HEK293 (cell line): Measurements from ENCODE around the gene PDZD2.

Source experiments
- CTCF ChIA-PET: fragments of 350-600 bp; formaldehyde crosslinking; extraction: SDS; loops from one replicate; lab custom pipeline; 2021; ENCODE audit warnings: antibody characterized with exemption; lab: Yijun Ruan, JAX
- POLR2A ChIA-PET: fragments of 300-600 bp; formaldehyde crosslinking; extraction: SDS; loops from one replicate; lab custom pipeline; 2020; ENCODE audit warnings: antibody characterized with exemption, inconsistent platforms; lab: Yijun Ruan, JAX
- H3K27ac ChIP-seq: fragments of 200-500 bp; sonication (Bioruptor generic); 2 replicates; pipeline ENCODE4 v1.5.1; 2014; ENCODE audit warnings: low read depth, low read length, control low read depth, inconsistent platforms; ENCODE audit errors: extremely low read depth
- H3K36me3 ChIP-seq, 2 experiments: fragments of 200-500 bp in 1 of 2; sonication (Bioruptor generic) in 1 of 2; 1 replicate in 1 of 2; 2 replicates in 1 of 2; pipeline ENCODE4 v1.5.1; 2014 to 2017; ENCODE audit warnings: inconsistent platforms in 2 of 2, low read length in 2 of 2; ENCODE audit not compliant: control insufficient read depth in 2 of 2, insufficient read depth in 1 of 2
- H3K4me1 ChIP-seq: fragments of 200-500 bp; sonication (Bioruptor generic); 2 replicates; pipeline ENCODE4 v1.5.1; 2014; ENCODE audit warnings: mild to moderate bottlenecking, low read length, inconsistent platforms; ENCODE audit not compliant: control insufficient read depth, insufficient read depth
- H3K4me3 ChIP-seq: 2 replicates; pipeline ENCODE4 v1.5.1; 2011; ENCODE audit warnings: low read depth, mild to moderate bottlenecking, control low read depth, low read length, moderate library complexity
- H3K9me3 ChIP-seq: fragments of 200-500 bp; sonication (Bioruptor generic); 2 replicates; pipeline ENCODE4 v1.5.1; 2014; ENCODE audit warnings: low read depth, low read length, inconsistent platforms; ENCODE audit not compliant: control insufficient read depth, insufficient read depth
- GLI2 ChIP-seq: fragments of 450-650 bp; formaldehyde crosslinking; IDR thresholded peaks from 2 replicates; pipeline ENCODE4; 2017; ENCODE audit warnings: missing biosample characterization, missing genetic modification characterization, low read depth, borderline replicate concordance
- KLF7 ChIP-seq: fragments of 450-650 bp; formaldehyde crosslinking; IDR thresholded peaks from 2 replicates; pipeline ENCODE4 v1.5.1; 2016; ENCODE audit warnings: missing biosample characterization, missing genetic modification characterization, borderline replicate concordance
- KLF8 ChIP-seq: fragments of 450-650 bp; formaldehyde crosslinking; IDR thresholded peaks from 2 replicates; pipeline ENCODE4 v1.5.1; 2016; ENCODE audit warnings: missing biosample characterization, missing genetic modification characterization
- OSR2 ChIP-seq: fragments of 450-650 bp; formaldehyde crosslinking; IDR thresholded peaks from 2 replicates; pipeline ENCODE4 v1.5.1; 2016; ENCODE audit warnings: missing biosample characterization, missing genetic modification characterization
- PBX3 ChIP-seq: sonication (generic); formaldehyde crosslinking; IDR thresholded peaks from 2 replicates; pipeline ENCODE4 v1.8.1; 2022; ENCODE audit warnings: mild to moderate bottlenecking, moderate library complexity, missing genetic modification reagents
- ZBTB8A ChIP-seq: fragments of 450-650 bp; formaldehyde crosslinking; IDR thresholded peaks from 2 replicates; pipeline ENCODE4 v1.5.1; 2016; ENCODE audit warnings: missing biosample characterization, missing genetic modification characterization
- ZNF132 ChIP-seq: fragments of 450-650 bp; formaldehyde crosslinking; IDR thresholded peaks from 2 replicates; pipeline ENCODE4 v1.5.1; 2017; ENCODE audit warnings: missing biosample characterization, missing genetic modification characterization, borderline replicate concordance
- ZNF19 ChIP-seq: fragments of 450-650 bp; formaldehyde crosslinking; IDR thresholded peaks from 2 replicates; pipeline ENCODE4; 2016; ENCODE audit warnings: missing biosample characterization, missing genetic modification characterization, low read depth
- ZNF239 ChIP-seq: fragments of 450-650 bp; formaldehyde crosslinking; IDR thresholded peaks from 2 replicates; pipeline ENCODE4 v1.5.1; 2016; ENCODE audit warnings: missing biosample characterization, missing genetic modification characterization
- ZNF24 ChIP-seq: fragments of 450-650 bp; formaldehyde crosslinking; IDR thresholded peaks from 2 replicates; pipeline ENCODE4 v1.5.1; 2016; ENCODE audit warnings: missing biosample characterization, missing genetic modification characterization
- ZNF510 ChIP-seq: fragments of 450-650 bp; formaldehyde crosslinking; IDR thresholded peaks from 2 replicates; pipeline ENCODE4 v1.5.1; 2018; ENCODE audit warnings: mild to moderate bottlenecking, missing genetic modification characterization, missing biosample characterization; ENCODE audit not compliant: insufficient replicate concordance
- ZNF514 ChIP-seq: fragments of 450-650 bp; formaldehyde crosslinking; IDR thresholded peaks from 2 replicates; pipeline ENCODE4 v1.5.1; 2016; ENCODE audit warnings: missing biosample characterization, missing genetic modification characterization
- ZNF571 ChIP-seq: fragments of 450-650 bp; formaldehyde crosslinking; IDR thresholded peaks from 2 replicates; pipeline ENCODE4 v1.5.0; 2017; ENCODE audit warnings: missing biosample characterization, missing genetic modification characterization
- ZNF621 ChIP-seq: fragments of 450-650 bp; formaldehyde crosslinking; IDR thresholded peaks from 2 replicates; pipeline ENCODE4 v1.5.1; 2017; ENCODE audit warnings: missing biosample characterization, missing genetic modification characterization
- ZNF645 ChIP-seq: fragments of 450-650 bp; formaldehyde crosslinking; IDR thresholded peaks from 2 replicates; pipeline ENCODE4; 2016; ENCODE audit warnings: missing biosample characterization, missing genetic modification characterization
- ZNF658 ChIP-seq: fragments of 450-650 bp; formaldehyde crosslinking; IDR thresholded peaks from 2 replicates; pipeline ENCODE4; 2016; ENCODE audit warnings: missing biosample characterization, missing genetic modification characterization
- ZNF677 ChIP-seq: fragments of 450-650 bp; IDR thresholded peaks from 2 replicates; pipeline ENCODE4 v1.5.0; 2018; ENCODE audit warnings: missing biosample characterization, mild to moderate bottlenecking, missing genetic modification characterization, moderate library complexity
- ZNF704 ChIP-seq: fragments of 450-650 bp; formaldehyde crosslinking; IDR thresholded peaks from 2 replicates; pipeline ENCODE4 v1.5.1; 2016; ENCODE audit warnings: missing biosample characterization, missing genetic modification characterization
- ZNF76 ChIP-seq: fragments of 450-650 bp; formaldehyde crosslinking; IDR thresholded peaks from 2 replicates; pipeline ENCODE4; 2016; ENCODE audit warnings: low read depth, missing biosample characterization, missing genetic modification characterization, borderline replicate concordance
- ZSCAN18 ChIP-seq: fragments of 450-650 bp; formaldehyde crosslinking; IDR thresholded peaks from 2 replicates; pipeline ENCODE4 v1.5.1; 2016; ENCODE audit warnings: missing biosample characterization, missing genetic modification characterization
- TF ChIP-seq, protein P1 (sequence below): fragments of 450-650 bp; formaldehyde crosslinking; IDR thresholded peaks from 2 replicates; pipeline ENCODE4 v1.5.1; 2017; ENCODE audit warnings: missing biosample characterization, missing genetic modification characterization

PDZD2 gene

GRCh38 chr5:31767335-31768031 is 128.6 kb downstream of the PDZD2 start:
- ChIA-PET CTCF (no interaction called here), POLR2A (interaction anchor here (0.7 kb wide), 1 partner anchor 23 kb away, joined by 6 read pairs; no protein-coding TSS in a partner anchor)
- H3K4me1 ChIP-seq, result no peaks in the 10 kb centered on the region

GRCh38 chr5:31768046-31768445 is 129.1 kb downstream of the PDZD2 start:
- Histone ChIP-seq H3K27ac (no peak overlapping the region), H3K4me1 (no peaks in the 10 kb centered on the region), H3K9me3 (no peaks in the 10 kb centered on the region), H3K36me3 (no peaks in the 10 kb centered on the region), H3K4me3 (no peak overlapping the region)
- POLR2A ChIA-PET, result no interaction called here
- TF ChIP-seq ZBTB8A (no peak), OSR2 (tag by site-specific recombination) (no peak), PBX3 (CRISPR knock-in tag) (no peak), GLI2 (no peak), ZNF239 (tag by site-specific recombination) (no peak), ZSCAN18 (tag by site-specific recombination) (no peak), KLF8 (tag by site-specific recombination) (no peak), ZNF514 (tag by site-specific recombination) (no peak), ZNF571 (tag by site-specific recombination) (no peak), ZNF19 (no peak)
- CTCF ChIA-PET, result interaction anchor here (0.6 kb wide), 1 partner anchor 130 kb away, joined by 3 read pairs; no protein-coding TSS in a partner anchor

More at GRCh38 chr5:31767335-31768031, 128.6 kb downstream of the PDZD2 start:
- H3K9me3 ChIP-seq, result no peaks in the 10 kb centered on the region
- no peak for TF ChIP-seq ZNF658
- no peak for TF ChIP-seq ZNF704 (tag by site-specific recombination)
- TF ChIP-seq, protein P1, sequence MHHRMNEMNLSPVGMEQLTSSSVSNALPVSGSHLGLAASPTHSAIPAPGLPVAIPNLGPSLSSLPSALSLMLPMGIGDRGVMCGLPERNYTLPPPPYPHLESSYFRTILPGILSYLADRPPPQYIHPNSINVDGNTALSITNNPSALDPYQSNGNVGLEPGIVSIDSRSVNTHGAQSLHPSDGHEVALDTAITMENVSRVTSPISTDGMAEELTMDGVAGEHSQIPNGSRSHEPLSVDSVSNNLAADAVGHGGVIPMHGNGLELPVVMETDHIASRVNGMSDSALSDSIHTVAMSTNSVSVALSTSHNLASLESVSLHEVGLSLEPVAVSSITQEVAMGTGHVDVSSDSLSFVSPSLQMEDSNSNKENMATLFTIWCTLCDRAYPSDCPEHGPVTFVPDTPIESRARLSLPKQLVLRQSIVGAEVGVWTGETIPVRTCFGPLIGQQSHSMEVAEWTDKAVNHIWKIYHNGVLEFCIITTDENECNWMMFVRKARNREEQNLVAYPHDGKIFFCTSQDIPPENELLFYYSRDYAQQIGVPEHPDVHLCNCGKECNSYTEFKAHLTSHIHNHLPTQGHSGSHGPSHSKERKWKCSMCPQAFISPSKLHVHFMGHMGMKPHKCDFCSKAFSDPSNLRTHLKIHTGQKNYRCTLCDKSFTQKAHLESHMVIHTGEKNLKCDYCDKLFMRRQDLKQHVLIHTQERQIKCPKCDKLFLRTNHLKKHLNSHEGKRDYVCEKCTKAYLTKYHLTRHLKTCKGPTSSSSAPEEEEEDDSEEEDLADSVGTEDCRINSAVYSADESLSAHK (tag by site-specific recombination), result no peak
- no peak for TF ChIP-seq ZNF510
- TF ChIP-seq KLF7 (tag by site-specific recombination), result no peak
- no peak for TF ChIP-seq ZNF24 (tag by site-specific recombination)
- TF ChIP-seq ZNF132 (tag by site-specific recombination), result no peak
- TF ChIP-seq ZNF677, result no peak
- no peak for TF ChIP-seq ZNF621 (tag by site-specific recombination)
- no peak for TF ChIP-seq ZNF76
- TF ChIP-seq ZNF645 (tag by site-specific recombination), result no peak
- TF ChIP-seq, all 188 proteins: peak for 0
- H3K4me3 ChIP-seq, result no peak overlapping the region
- no peak overlapping the region for H3K27ac ChIP-seq
- no peaks in the 10 kb centered on the region for H3K36me3 ChIP-seq
